AG04450 (cell line): Measurements from ENCODE around the gene TMEFF2. TPM values are rescaled to one million over a fixed set of nuclear protein-coding genes. Genes with fewer than 3 reads are reported as not detected.

Source experiments
- CTCF ChIA-PET: fragments of 300-600, 350-600 bp; formaldehyde crosslinking; extraction: SDS; loops from one replicate; lab custom pipeline; 2022; ENCODE audit warnings: antibody characterized with exemption, inconsistent platforms; lab: Charles Lee
- POLR2A ChIA-PET: fragments of 350-600 bp; formaldehyde crosslinking; extraction: SDS; loops from one replicate; lab custom pipeline; 2021; ENCODE audit warnings: antibody characterized with exemption, inconsistent platforms; lab: Yijun Ruan, JAX
- DNase-seq: peaks from one replicate; pipeline ENCODE4 v3.0.0-alpha.2; 2011; ENCODE audit warnings: low read depth, low spot score
- H3K27ac ChIP-seq: one replicate; pipeline ENCODE4 v1.5.1; 2012; ENCODE audit warnings: low read depth, low read length, control low read depth
- H3K27me3 ChIP-seq: one replicate; pipeline ENCODE4 v1.6.0; 2012; ENCODE audit warnings: low read length; ENCODE audit not compliant: control insufficient read depth, insufficient read depth
- H3K4me3 ChIP-seq: 2 replicates; pipeline ENCODE4 v1.5.1; 2011; ENCODE audit warnings: mild to moderate bottlenecking, low read depth, low read length, control low read depth
- H3K9me3 ChIP-seq: 2 replicates; pipeline ENCODE4 v1.5.1; 2012; ENCODE audit warnings: low read length; ENCODE audit not compliant: control insufficient read depth, insufficient read depth
- CTCF ChIP-seq: IDR thresholded peaks from 2 replicates; pipeline ENCODE4 v1.5.1; 2011; ENCODE audit warnings: low read depth, low read length, control low read depth, inconsistent platforms
- polyA plus RNA-seq: library from polyadenylated mRNA; depleted of rRNA; stranded (reverse); fragments of >200 nt; gene quantifications from 2 replicates; pipeline ENCODE4 v1.2.3, GENCODE V29; 2011

TMEFF2 gene
- polyA plus RNA-seq, 1 experiment, result 4.1 TPM

GRCh38 chr2:191901031-191901430 is 293.7 kb downstream of the TMEFF2 start:
- ChIA-PET CTCF (no interaction called here), POLR2A (no interaction called here)
- Histone ChIP-seq H3K4me3 (no peak overlapping the region), H3K27ac (no peak overlapping the region), H3K27me3 (no peaks in the 10 kb centered on the region), H3K9me3 (peaks cover 4% of the 10 kb centered on the region; the same call in 1 of the 2 replicates)
- no peak for DNase-seq
- TF ChIP-seq CTCF, result no peak

- H3K4me3 ChIP-seq, result no peak overlapping the region
- peak; percentile 61 for DNase-seq
- H3K27me3 ChIP-seq, result no peaks in the 10 kb centered on the region
- TF ChIP-seq CTCF, result no peak
- POLR2A ChIA-PET, result no interaction called here
- peaks cover 4% of the 10 kb centered on the region; the same call in 1 of the 2 replicates for H3K9me3 ChIP-seq
- H3K27ac ChIP-seq, result no peak overlapping the region
- CTCF ChIA-PET, result interaction anchor here (1.2 kb wide), 1 partner anchor 263 kb away, joined by 3 read pairs; no protein-coding TSS in a partner anchor
Observed at GRCh38 chr2:191899410-191899809, 295.3 kb downstream of the TMEFF2 start.
